Measurements from ENCODE around the gene TBX21. TPM values are rescaled to one million over a fixed set of nuclear protein-coding genes. Genes with fewer than 3 reads are reported as not detected.

The TBX21 gene
- total RNA-seq, 1 experiment from 2014 or later: not detected

GRCh38 chr17:47704736-47705135 lies 28.3 kb upstream of the TBX21 start:
- Histone ChIP-seq H3K4me1 (peaks cover 23% of the 10 kb centered on the region), H3K36me3 (no peaks in the 10 kb centered on the region), H3K27me3 (no peaks in the 10 kb centered on the region), H3K27ac (no peak overlapping the region), H3K4me3 (no peak overlapping the region), H3K9me3 (replicated peaks) (no peaks in the 10 kb centered on the region)
- DNase-seq: no peak

GRCh38 chr17:47705536-47706530 lies 27.2 kb upstream of the TBX21 start:
- peaks cover 23% of the 10 kb centered on the region for H3K4me1 ChIP-seq

GRCh38 chr17:47707056-47707804 lies 25.8 kb upstream of the TBX21 start:
- Histone ChIP-seq H3K4me3 (no peak overlapping the region), H3K27ac (peak overlapping the region; percentile 97), H3K4me1 (peaks cover 23% of the 10 kb centered on the region), H3K27me3 (no peaks in the 10 kb centered on the region), H3K36me3 (no peaks in the 10 kb centered on the region), H3K9me3 (replicated peaks) (no peaks in the 10 kb centered on the region)
- DNase-seq: peak; percentile 95 to 98

More at GRCh38 chr17:47705536-47706530, 27.2 kb upstream of the TBX21 start:
- no peaks in the 10 kb centered on the region for H3K36me3 ChIP-seq
- no peak for DNase-seq
- H3K27me3 ChIP-seq: no peaks in the 10 kb centered on the region
- H3K4me3 ChIP-seq: no peak overlapping the region
- no peaks in the 10 kb centered on the region for H3K9me3 ChIP-seq (replicated peaks)
- H3K27ac ChIP-seq: peak overlapping the region; percentile 97

- no peaks in the 10 kb centered on the region for H3K27me3 ChIP-seq
- H3K27ac ChIP-seq: peak overlapping the region; percentile 97
- H3K4me1 ChIP-seq: peaks cover 23% of the 10 kb centered on the region
- no peaks in the 10 kb centered on the region for H3K36me3 ChIP-seq
- no peak overlapping the region for H3K4me3 ChIP-seq
- peak in 1 of 2 experiments; percentile 49 for DNase-seq
- no peaks in the 10 kb centered on the region for H3K9me3 ChIP-seq (replicated peaks)
Measured at GRCh38 chr17:47707884-47708283, 25.2 kb upstream of the TBX21 start.

GRCh38 chr17:47708312-47708863 lies 24.6 kb upstream of the TBX21 start:
- Histone ChIP-seq H3K4me1 (peaks cover 23% of the 10 kb centered on the region), H3K27me3 (no peaks in the 10 kb centered on the region), H3K9me3 (replicated peaks) (no peaks in the 10 kb centered on the region), H3K27ac (peak overlapping the region; percentile 97), H3K4me3 (no peak overlapping the region), H3K36me3 (no peaks in the 10 kb centered on the region)
- DNase-seq: no peak

- no peak for DNase-seq
- Histone ChIP-seq H3K36me3 (no peaks in the 10 kb centered on the region), H3K27me3 (no peaks in the 10 kb centered on the region; the same call in 1 of the 2 replicates), H3K27ac (no peak overlapping the region), H3K4me1 (peaks cover 23% of the 10 kb centered on the region), H3K9me3 (replicated peaks) (no peaks in the 10 kb centered on the region), H3K4me3 (no peak overlapping the region)
Measured at GRCh38 chr17:47708864-47709541, 24.0 kb upstream of the TBX21 start.

GRCh38 chr17:47709594-47709993 lies 23.4 kb upstream of the TBX21 start:
- Histone ChIP-seq H3K27ac (no peak overlapping the region), H3K27me3 (no peaks in the 10 kb centered on the region; the same call in 1 of the 2 replicates), H3K36me3 (no peaks in the 10 kb centered on the region), H3K9me3 (replicated peaks) (no peaks in the 10 kb centered on the region), H3K4me3 (no peak overlapping the region), H3K4me1 (peaks cover 23% of the 10 kb centered on the region)
- DNase-seq: no peak

GRCh38 chr17:47711366-47712099 lies 21.5 kb upstream of the TBX21 start:
- peaks cover under 1% of the 10 kb centered on the region for H3K27me3 ChIP-seq
- no peaks in the 10 kb centered on the region for H3K36me3 ChIP-seq
- no peak for DNase-seq
- H3K27ac ChIP-seq: no peak overlapping the region
- peaks cover 17% of the 10 kb centered on the region for H3K4me1 ChIP-seq
- no peaks in the 10 kb centered on the region for H3K9me3 ChIP-seq (replicated peaks)
- no peak overlapping the region for H3K4me3 ChIP-seq

GRCh38 chr17:47712330-47713023 lies 20.6 kb upstream of the TBX21 start:
- H3K36me3 ChIP-seq: no peaks in the 10 kb centered on the region
- H3K9me3 ChIP-seq (replicated peaks): no peaks in the 10 kb centered on the region
- no peak overlapping the region for H3K27ac ChIP-seq
- no peak for DNase-seq
- peaks cover 13% of the 10 kb centered on the region for H3K4me1 ChIP-seq
- H3K4me3 ChIP-seq: no peak overlapping the region
- H3K27me3 ChIP-seq: peaks cover 4% of the 10 kb centered on the region

GRCh38 chr17:47713980-47714700 lies 18.9 kb upstream of the TBX21 start:
- H3K9me3 ChIP-seq (replicated peaks): no peaks in the 10 kb centered on the region

GRCh38 chr17:47714773-47715396 lies 18.2 kb upstream of the TBX21 start:
- H3K27me3 ChIP-seq: peaks cover 4% of the 10 kb centered on the region

More at GRCh38 chr17:47713980-47714700, 18.9 kb upstream of the TBX21 start:
- H3K4me1 ChIP-seq: peaks cover 19% of the 10 kb centered on the region
- H3K4me3 ChIP-seq: no peak overlapping the region
- DNase-seq: no peak
- peaks cover 4% of the 10 kb centered on the region for H3K27me3 ChIP-seq
- no peaks in the 10 kb centered on the region for H3K36me3 ChIP-seq
- no peak overlapping the region for H3K27ac ChIP-seq

GRCh38 chr17:47715669-47716325 lies 17.2 kb upstream of the TBX21 start:
- no peak for DNase-seq

More at GRCh38 chr17:47714773-47715396, 18.2 kb upstream of the TBX21 start:
- Histone ChIP-seq H3K9me3 (replicated peaks) (no peaks in the 10 kb centered on the region), H3K36me3 (no peaks in the 10 kb centered on the region), H3K27ac (no peak overlapping the region), H3K4me3 (no peak overlapping the region), H3K4me1 (peaks cover 26% of the 10 kb centered on the region)
- no peak for DNase-seq

More at GRCh38 chr17:47715669-47716325, 17.2 kb upstream of the TBX21 start:
- no peaks in the 10 kb centered on the region for H3K9me3 ChIP-seq (replicated peaks)
- peaks cover 35% of the 10 kb centered on the region for H3K4me1 ChIP-seq
- no peaks in the 10 kb centered on the region for H3K36me3 ChIP-seq
- H3K27ac ChIP-seq: no peak overlapping the region
- H3K27me3 ChIP-seq: peaks cover 9% of the 10 kb centered on the region
- H3K4me3 ChIP-seq: no peak overlapping the region

Measured in SJCRH30 (cell line).